ENCODE results near the gene BCOR. TPM values are rescaled to one million over a fixed set of nuclear protein-coding genes. Genes with fewer than 3 reads are reported as not detected.

Gene BCOR
- total and polyA plus RNA-seq, 4 experiments from 2014 or later, result 1.9 to 48.7 (median 27.0) TPM

DNA sequence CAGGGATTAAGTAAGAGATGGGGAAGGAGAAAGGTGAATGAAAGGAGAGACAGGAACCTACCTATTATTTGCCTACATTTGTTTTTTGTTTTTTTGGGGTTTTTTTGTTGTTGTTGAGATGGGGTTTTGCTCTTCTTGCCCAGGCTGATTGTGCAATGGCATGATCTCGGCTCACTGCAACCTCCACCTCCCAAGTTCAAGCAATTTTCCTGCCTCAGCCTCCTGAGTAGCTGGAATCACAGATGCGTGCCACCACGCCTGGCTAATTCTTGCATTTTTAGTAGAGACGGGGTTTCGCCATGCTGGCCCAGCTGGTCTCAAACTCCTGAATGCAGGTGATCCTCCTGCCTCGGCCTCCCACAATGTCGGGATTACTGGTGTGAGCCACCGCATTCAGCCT lies 57.9 kb downstream of the BCOR start:
- CTCF ChIA-PET (ENCODE audit: partially characterized antibody), result no interaction called here
- no peaks in the 10 kb centered on the region for H3K36me3 Mint-ChIP-seq
- DNase-seq, result no peak

DNA sequence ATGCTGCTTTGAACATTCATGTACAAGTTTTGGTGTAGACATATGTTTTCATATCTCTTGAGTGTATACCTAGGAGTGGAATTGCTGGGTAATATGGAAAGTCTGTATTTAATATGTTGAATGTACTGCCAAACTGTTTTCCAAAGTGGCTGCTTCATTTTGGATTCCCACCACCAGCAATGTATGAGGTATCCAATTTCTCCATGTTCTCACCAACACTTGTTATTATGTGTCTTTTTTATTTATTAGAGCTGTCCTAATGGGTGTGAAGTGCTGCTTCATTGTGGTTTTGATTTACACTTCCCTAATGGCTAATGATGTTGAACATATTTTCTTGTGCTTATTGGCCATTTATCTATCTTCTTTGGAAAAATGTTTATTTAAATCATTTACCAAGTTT lies 60.4 kb downstream of the BCOR start:
- H3K4me1 ChIP-seq (ENCODE audit: insufficient read depth, low read length), result peaks cover 19% of the 10 kb centered on the region
- ChIA-PET CTCF (ENCODE audit: partially characterized antibody) (interaction anchor here (1.7 kb wide), 1 partner anchor 15 kb away, joined by 4 read pairs; no protein-coding TSS in a partner anchor), POLR2A (ENCODE audit: partially characterized antibody) (no interaction called here)
- DNase-seq, result no peak
- intact Hi-C loops (cut with micrococcal nuclease), result no loop called here
- peaks cover 0 to 8% (median 0%) of the 10 kb centered on the region in 8 donors for H3K9me3 Mint-ChIP-seq
- no peaks in the 10 kb centered on the region for H3K36me3 Mint-ChIP-seq
- no peaks in the 10 kb centered on the region for H3K36me3 ChIP-seq (ENCODE audit: insufficient read depth, low read length)
- H3K4me3 ChIP-seq (ENCODE audit: low read length in 2 of 2), result no peak overlapping the region
- no peaks in the 10 kb centered on the region for H3K9me3 ChIP-seq (ENCODE audit: control insufficient read depth in 1 of 2, low read length in 2 of 2)
- H3K4me3 Mint-ChIP-seq, result no peak overlapping the region
- peaks cover 12 to 21% (median 16%) of the 10 kb centered on the region in 4 donors for H3K4me1 Mint-ChIP-seq
- no peak overlapping the region for H3K27ac Mint-ChIP-seq
- H3K27ac ChIP-seq (ENCODE audit: low read depth, low read length), result no peak overlapping the region
- no peaks in the 10 kb centered on the region for H3K27me3 Mint-ChIP-seq
- H3K27me3 ChIP-seq (ENCODE audit: insufficient read depth, low read length), result no peaks in the 10 kb centered on the region

More for the DNA sequence above, 57.9 kb downstream of the BCOR start:
- H3K9me3 ChIP-seq (ENCODE audit: control insufficient read depth in 1 of 2, low read length in 2 of 2), result no peaks in the 10 kb centered on the region
- no peaks in the 10 kb centered on the region for H3K27me3 Mint-ChIP-seq
- H3K9me3 Mint-ChIP-seq, result peaks cover 0 to 8% (median under 1%) of the 10 kb centered on the region in 8 donors
- no peak overlapping the region for H3K4me3 ChIP-seq (ENCODE audit: low read length in 2 of 2)
- H3K27ac Mint-ChIP-seq, result no peak overlapping the region
- H3K27ac ChIP-seq (ENCODE audit: low read depth, low read length), result no peak overlapping the region
- no peak overlapping the region for H3K4me3 Mint-ChIP-seq
- peaks cover 19% of the 10 kb centered on the region for H3K4me1 ChIP-seq (ENCODE audit: insufficient read depth, low read length)
- POLR2A ChIA-PET (ENCODE audit: partially characterized antibody), result no interaction called here
- H3K36me3 ChIP-seq (ENCODE audit: insufficient read depth, low read length), result no peaks in the 10 kb centered on the region
- H3K27me3 ChIP-seq (ENCODE audit: insufficient read depth, low read length), result no peaks in the 10 kb centered on the region
- H3K4me1 Mint-ChIP-seq, result peaks cover 12 to 22% (median 17%) of the 10 kb centered on the region in 4 donors
- intact Hi-C loops (cut with micrococcal nuclease), result no loop called here

DNA sequence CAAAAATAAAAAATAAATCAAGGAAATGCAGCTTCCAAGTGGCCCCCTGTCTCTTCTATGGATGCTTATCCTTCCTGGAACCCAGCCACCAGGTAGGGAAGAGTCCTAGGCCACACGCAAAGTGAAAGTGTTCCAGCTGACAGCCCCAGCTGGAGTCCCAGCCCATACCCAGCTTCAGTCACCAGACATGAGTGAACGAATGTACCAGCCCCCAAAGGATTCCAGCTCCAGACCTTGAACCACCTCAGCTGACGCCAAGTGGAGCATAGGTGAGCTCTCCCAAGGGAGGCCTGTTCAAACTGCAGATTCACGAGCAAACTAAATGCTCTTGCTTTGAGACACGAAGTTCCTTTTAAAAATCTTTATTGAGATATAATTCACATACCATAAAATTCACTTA lies 62.0 kb downstream of the BCOR start:
- CTCF ChIA-PET (ENCODE audit: partially characterized antibody), result no interaction called here
- Mint-ChIP-seq H3K36me3 (no peaks in the 10 kb centered on the region), H3K27me3 (no peaks in the 10 kb centered on the region), H3K27ac (no peak overlapping the region), H3K4me3 (no peak overlapping the region), H3K4me1 (peaks cover 1 to 5% (median 4%) of the 10 kb centered on the region in 4 donors), H3K9me3 (peaks cover 0 to 8% (median 0%) of the 10 kb centered on the region in 8 donors)
- intact Hi-C loops (cut with micrococcal nuclease), result no loop called here
- no peaks in the 10 kb centered on the region for H3K27me3 ChIP-seq (ENCODE audit: insufficient read depth, low read length)
- DNase-seq, result no peak
- no peaks in the 10 kb centered on the region for H3K36me3 ChIP-seq (ENCODE audit: insufficient read depth, low read length)
- no peak overlapping the region for H3K27ac ChIP-seq (ENCODE audit: low read depth, low read length)
- no peaks in the 10 kb centered on the region for H3K9me3 ChIP-seq (ENCODE audit: control insufficient read depth in 1 of 2, low read length in 2 of 2)
- H3K4me1 ChIP-seq (ENCODE audit: insufficient read depth, low read length), result peaks cover 6% of the 10 kb centered on the region
- no peak overlapping the region for H3K4me3 ChIP-seq (ENCODE audit: low read length in 2 of 2)
- POLR2A ChIA-PET (ENCODE audit: partially characterized antibody), result no interaction called here

- ChIA-PET CTCF (ENCODE audit: partially characterized antibody) (no interaction called here), POLR2A (ENCODE audit: partially characterized antibody) (no interaction called here)
- no peaks in the 10 kb centered on the region for H3K36me3 ChIP-seq (ENCODE audit: insufficient read depth, low read length)
- Mint-ChIP-seq H3K27me3 (no peaks in the 10 kb centered on the region), H3K4me3 (no peak overlapping the region), H3K4me1 (peaks cover 0 to 2% (median 0%) of the 10 kb centered on the region in 4 donors), H3K36me3 (no peaks in the 10 kb centered on the region), H3K9me3 (no peaks in the 10 kb centered on the region), H3K27ac (no peak overlapping the region)
- no peak overlapping the region for H3K27ac ChIP-seq (ENCODE audit: low read depth, low read length)
- intact Hi-C loops (cut with micrococcal nuclease), result no loop called here
- H3K4me1 ChIP-seq (ENCODE audit: insufficient read depth, low read length), result no peaks in the 10 kb centered on the region
- H3K9me3 ChIP-seq (ENCODE audit: control insufficient read depth in 1 of 2, low read length in 2 of 2), result no peaks in the 10 kb centered on the region
- no peak for DNase-seq
- H3K27me3 ChIP-seq (ENCODE audit: insufficient read depth, low read length), result no peaks in the 10 kb centered on the region
- no peak overlapping the region for H3K4me3 ChIP-seq (ENCODE audit: low read length in 2 of 2)
These were observed 65.8 kb downstream of the BCOR start for GRCh38 chrX:40031911-40032310.

DNA sequence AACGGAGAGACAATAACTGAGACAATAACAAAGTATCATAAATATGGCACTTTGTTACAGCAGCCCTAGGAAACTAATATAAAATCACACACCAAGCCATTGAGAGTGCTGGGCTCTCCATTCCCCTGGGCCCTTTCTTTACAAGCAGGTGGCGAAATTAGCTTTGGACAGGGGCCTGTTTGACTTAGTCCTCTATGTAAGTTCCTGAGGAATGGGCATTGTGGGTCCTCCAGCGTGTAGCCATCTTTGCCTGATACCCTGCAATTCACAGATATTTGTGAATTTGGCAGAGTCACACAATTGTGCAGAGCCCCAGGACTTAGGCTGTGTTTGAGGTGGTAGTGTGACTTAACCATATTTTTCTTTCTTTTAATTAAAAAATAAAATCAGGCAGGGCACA lies 67.6 kb downstream of the BCOR start:
- Histone ChIP-seq H3K27me3 (ENCODE audit: insufficient read depth, low read length) (no peaks in the 10 kb centered on the region), H3K9me3 (ENCODE audit: control insufficient read depth in 1 of 2, low read length in 2 of 2) (no peaks in the 10 kb centered on the region), H3K27ac (ENCODE audit: low read depth, low read length) (no peak overlapping the region), H3K36me3 (ENCODE audit: insufficient read depth, low read length) (no peaks in the 10 kb centered on the region), H3K4me3 (ENCODE audit: low read length in 2 of 2) (no peak overlapping the region), H3K4me1 (ENCODE audit: insufficient read depth, low read length) (no peaks in the 10 kb centered on the region)
- H3K4me3 Mint-ChIP-seq, result no peak overlapping the region
- ChIA-PET CTCF (ENCODE audit: partially characterized antibody) (no interaction called here), POLR2A (ENCODE audit: partially characterized antibody) (no interaction called here)
- peaks cover 0 to 5% (median 0%) of the 10 kb centered on the region in 4 donors for H3K4me1 Mint-ChIP-seq
- intact Hi-C loops (cut with micrococcal nuclease), result no loop called here
- no peaks in the 10 kb centered on the region for H3K36me3 Mint-ChIP-seq
- no peaks in the 10 kb centered on the region for H3K27me3 Mint-ChIP-seq
- no peak overlapping the region for H3K27ac Mint-ChIP-seq
- DNase-seq, result no peak
- no peaks in the 10 kb centered on the region for H3K9me3 Mint-ChIP-seq

DNA sequence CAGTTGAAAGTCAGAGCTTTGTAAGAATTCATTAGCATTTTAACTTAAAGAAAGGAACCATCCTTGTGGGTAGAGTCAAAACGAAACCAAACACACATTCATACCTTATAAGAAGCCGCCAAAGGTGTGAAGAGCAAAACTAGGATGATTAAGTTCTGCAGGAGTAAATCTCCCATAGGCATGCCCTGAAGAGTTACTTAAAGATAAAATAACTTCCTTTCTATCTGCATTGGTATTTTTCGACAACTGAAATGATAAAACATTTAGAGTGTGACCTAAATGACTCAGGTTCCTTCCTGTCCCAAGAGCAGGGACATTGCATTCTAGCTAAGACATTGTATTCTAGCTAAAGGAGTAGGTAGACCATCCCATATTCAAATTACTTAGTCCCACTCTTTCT lies 75.3 kb downstream of the BCOR start:
- Histone ChIP-seq H3K27ac (ENCODE audit: low read depth, low read length) (no peak overlapping the region), H3K9me3 (ENCODE audit: control insufficient read depth in 1 of 2, low read length in 2 of 2) (no peaks in the 10 kb centered on the region), H3K36me3 (ENCODE audit: insufficient read depth, low read length) (no peaks in the 10 kb centered on the region), H3K4me3 (ENCODE audit: low read length in 2 of 2) (no peak overlapping the region), H3K4me1 (ENCODE audit: insufficient read depth, low read length) (peaks cover 10% of the 10 kb centered on the region), H3K27me3 (ENCODE audit: insufficient read depth, low read length) (no peaks in the 10 kb centered on the region)
- Mint-ChIP-seq H3K9me3 (peaks cover 0 to 2% (median 0%) of the 10 kb centered on the region in 8 donors), H3K4me3 (peak overlapping the region in 6 of 8 donors; percentile 10 to 79 (median 29)), H3K4me1 (peaks cover 5 to 18% (median 10%) of the 10 kb centered on the region in 4 donors), H3K27ac (peak overlapping the region in 1 of 7 donors; percentile 9), H3K36me3 (no peaks in the 10 kb centered on the region), H3K27me3 (no peaks in the 10 kb centered on the region)
- CTCF ChIA-PET (ENCODE audit: partially characterized antibody), result interaction anchor here (1.2 to 1.4 kb wide), 2 partner anchors 9 to 16 kb away, joined by 4 read pairs; no protein-coding TSS in a partner anchor
- DNase-seq, result no peak
- POLR2A ChIA-PET (ENCODE audit: partially characterized antibody), result interaction anchor here (0.7 kb wide), 1 partner anchor 8 kb away, joined by 3 read pairs; no protein-coding TSS in a partner anchor
- intact Hi-C loops (cut with micrococcal nuclease), result no loop called here

DNA sequence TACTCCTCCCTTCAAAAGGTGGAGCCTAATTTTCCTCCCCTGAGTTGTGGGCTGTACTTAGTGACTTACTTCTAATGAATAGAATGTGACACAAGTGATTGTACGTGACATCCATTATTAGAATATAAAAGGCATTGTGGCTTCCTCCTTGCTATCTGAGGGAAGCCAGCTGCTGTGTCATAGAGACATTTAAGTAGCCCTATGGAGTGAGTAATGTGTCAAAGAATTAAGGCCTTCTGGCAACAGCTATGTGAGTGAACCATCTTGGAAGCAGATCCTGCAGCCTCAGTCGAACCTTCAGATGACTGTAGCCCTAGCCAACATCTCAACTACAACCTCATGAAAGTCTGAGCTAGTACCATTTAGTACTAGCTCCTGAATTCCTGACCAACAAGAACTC lies 76.1 kb downstream of the BCOR start:
- no peaks in the 10 kb centered on the region for H3K27me3 Mint-ChIP-seq
- intact Hi-C loops (cut with micrococcal nuclease), result no loop called here
- CTCF ChIA-PET (ENCODE audit: partially characterized antibody), result interaction anchor here (1.2 to 1.4 kb wide), 2 partner anchors 8 to 17 kb away, joined by 4 read pairs; no protein-coding TSS in a partner anchor

More for the DNA sequence above, 76.1 kb downstream of the BCOR start:
- H3K4me3 ChIP-seq (ENCODE audit: low read length in 2 of 2), result no peak overlapping the region
- H3K4me1 ChIP-seq (ENCODE audit: insufficient read depth, low read length), result peaks cover 10% of the 10 kb centered on the region
- H3K27ac ChIP-seq (ENCODE audit: low read depth, low read length), result no peak overlapping the region
- H3K36me3 ChIP-seq (ENCODE audit: insufficient read depth, low read length), result no peaks in the 10 kb centered on the region
- POLR2A ChIA-PET (ENCODE audit: partially characterized antibody), result interaction anchor here (1.1 kb wide), 1 partner anchor 75 kb away, joined by 3 read pairs; the partner anchor contains the start of gene BCOR
- no peak for DNase-seq
- Mint-ChIP-seq H3K9me3 (peaks cover 0 to 8% (median 0%) of the 10 kb centered on the region in 8 donors), H3K36me3 (no peaks in the 10 kb centered on the region), H3K27ac (no peak overlapping the region), H3K4me3 (peak overlapping the region in 1 of 8 donors; percentile 46), H3K4me1 (peaks cover 5 to 13% (median 10%) of the 10 kb centered on the region in 4 donors)
- no peaks in the 10 kb centered on the region for H3K9me3 ChIP-seq (ENCODE audit: control insufficient read depth in 1 of 2, low read length in 2 of 2)
- H3K27me3 ChIP-seq (ENCODE audit: insufficient read depth, low read length), result no peaks in the 10 kb centered on the region

Data from CD4-positive, alpha-beta memory T cell (primary cell).